Sigmoid colon (tissue), 7 donors: Measurements from ENCODE around the gene ADAP2. TPM values are rescaled to one million over a fixed set of nuclear protein-coding genes. Genes with fewer than 3 reads are reported as not detected.

Experiments
- DNase-seq: peaks from one replicate; pipeline ENCODE4 v3.0.0-alpha.2; 2019
- H3K27ac ChIP-seq, 4 donors: fragments of 200-600 bp; sonication (generic); one replicate each; pipeline ENCODE4 v1.5.1; 2016 to 2019; ENCODE audit warnings: mild to moderate bottlenecking in 1 of 4
- H3K27me3 ChIP-seq, 3 donors: fragments of 200-600 bp; sonication (generic); one replicate each; pipeline ENCODE4 v1.5.1; 2019; ENCODE audit warnings: mild to moderate bottlenecking in 1 of 3
- H3K36me3 ChIP-seq, 4 donors: fragments of 200-600 bp; sonication (generic); one replicate each; pipeline ENCODE4 v1.5.1; 2016 to 2019
- H3K4me1 ChIP-seq, 4 donors: fragments of 200-600 bp; sonication (generic); one replicate each; pipeline ENCODE4 v1.5.1; 2017 to 2019
- H3K4me3 ChIP-seq, 4 donors: fragments of 200-600 bp; sonication (generic); one replicate each; pipeline ENCODE4 v1.5.1; 2017 to 2019; ENCODE audit warnings: mild to moderate bottlenecking in 2 of 4, moderate library complexity in 1 of 4
- H3K9me3 ChIP-seq, 4 donors: fragments of 200-600 bp in 3 of 4; sonication (generic) in 3 of 4; one replicate each; pipeline versions ENCODE4 v1.5.1 to v1.6.1; 2013 to 2019
- EP300 ChIP-seq, 4 donors: sonication (generic); formaldehyde crosslinking; IDR thresholded peaks; one replicate each; pipeline ENCODE4 v1.6.1; 2017; ENCODE audit warnings: antibody characterized with exemption in 4 of 4
- POLR2A ChIP-seq, 2 donors: fragments of 450-650 bp; IDR thresholded peaks; one replicate each; pipeline ENCODE4 v1.6.1; 2016; ENCODE audit warnings: antibody characterized with exemption in 2 of 2, mild to moderate bottlenecking in 2 of 2, moderate library complexity in 2 of 2
- POLR2AphosphoS5 ChIP-seq, 4 donors: sonication (generic); formaldehyde crosslinking; IDR thresholded peaks; one replicate each; pipeline ENCODE4 v1.6.1; 2017; ENCODE audit warnings: antibody characterized with exemption in 4 of 4
- WGBS, 2 donors: extraction: QIAGEN DNeasy Blood & Tissue Kit; methylation state at CpG; one replicate each; pipeline ENCODE4 v1.1.7; 2013; 5-methylcytosine and 5-hydroxymethylcytosine counted together
- intact Hi-C: fragments of 100-400 bp; cut with DNase I; formaldehyde crosslinking; loops from one replicate; pipeline ENCODE4 v1.15.1; 2023
- polyA plus RNA-seq, 3 donors: library from polyadenylated mRNA; stranded (reverse); fragments of 200-250 nt; gene quantifications; one replicate each; pipeline ENCODE4 v1.2.3, GENCODE V29; 2013
- total RNA-seq, 4 donors: library from RNA; depleted of rRNA; stranded (reverse); fragments of >200 nt; gene quantifications; one replicate each; pipeline ENCODE4 v1.1.0, GENCODE V29; 2016
- TF ChIP-seq, protein P1 (sequence below), 4 experiments: fragments of 450-650 bp in 3 of 4; fragments of 200-600 bp in 1 of 4; IDR thresholded peaks; one replicate each; pipeline ENCODE4 v1.5.1; 2016 to 2019; ENCODE audit warnings: antibody characterized with exemption in 4 of 4, mild to moderate bottlenecking in 3 of 4, moderate library complexity in 2 of 4
- donor health status: healthy with polysubstance abuse.
- donor health status: Bipolar disorder and iron deficiency.
- donor health status: healthy.

The ADAP2 gene
- total and polyA plus RNA-seq, 7 donors = 9.0 to 20.8 (median 15.0) TPM

DNA sequence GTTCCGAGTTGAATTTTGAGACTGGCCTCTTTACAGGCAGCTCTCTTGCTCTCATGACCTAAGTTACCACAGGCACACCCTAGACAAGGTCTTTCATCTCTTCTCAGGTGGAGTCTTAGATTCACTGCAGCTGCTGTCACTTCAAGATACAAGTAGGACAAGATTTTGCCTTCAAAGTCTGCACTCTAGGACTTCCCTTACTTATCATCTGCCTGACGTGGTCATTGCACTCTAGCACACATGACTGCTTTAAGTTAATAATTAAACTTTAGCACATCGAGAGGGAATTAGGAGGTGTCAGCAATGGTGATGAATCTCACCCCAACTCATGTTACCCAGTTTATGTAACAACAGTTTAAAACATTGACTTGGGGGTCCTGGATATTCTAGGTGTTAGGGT is 74.7 kb downstream of the ADAP2 start:
- no peaks in the 10 kb centered on the region for H3K27me3 ChIP-seq
- H3K4me3 ChIP-seq = no peak overlapping the region
- H3K4me1 ChIP-seq = no peaks in the 10 kb centered on the region
- no peak for DNase-seq
- TF ChIP-seq, protein P1, sequence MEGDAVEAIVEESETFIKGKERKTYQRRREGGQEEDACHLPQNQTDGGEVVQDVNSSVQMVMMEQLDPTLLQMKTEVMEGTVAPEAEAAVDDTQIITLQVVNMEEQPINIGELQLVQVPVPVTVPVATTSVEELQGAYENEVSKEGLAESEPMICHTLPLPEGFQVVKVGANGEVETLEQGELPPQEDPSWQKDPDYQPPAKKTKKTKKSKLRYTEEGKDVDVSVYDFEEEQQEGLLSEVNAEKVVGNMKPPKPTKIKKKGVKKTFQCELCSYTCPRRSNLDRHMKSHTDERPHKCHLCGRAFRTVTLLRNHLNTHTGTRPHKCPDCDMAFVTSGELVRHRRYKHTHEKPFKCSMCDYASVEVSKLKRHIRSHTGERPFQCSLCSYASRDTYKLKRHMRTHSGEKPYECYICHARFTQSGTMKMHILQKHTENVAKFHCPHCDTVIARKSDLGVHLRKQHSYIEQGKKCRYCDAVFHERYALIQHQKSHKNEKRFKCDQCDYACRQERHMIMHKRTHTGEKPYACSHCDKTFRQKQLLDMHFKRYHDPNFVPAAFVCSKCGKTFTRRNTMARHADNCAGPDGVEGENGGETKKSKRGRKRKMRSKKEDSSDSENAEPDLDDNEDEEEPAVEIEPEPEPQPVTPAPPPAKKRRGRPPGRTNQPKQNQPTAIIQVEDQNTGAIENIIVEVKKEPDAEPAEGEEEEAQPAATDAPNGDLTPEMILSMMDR (IDR thresholded peaks at IDR 0.05) = no peak
- TF ChIP-seq EP300 (IDR thresholded peaks at IDR 0.05) = no peak
- no peak for TF ChIP-seq POLR2AphosphoS5 (IDR thresholded peaks at IDR 0.05)
- TF ChIP-seq POLR2A (IDR thresholded peaks at IDR 0.05) = no peak
- no peaks in the 10 kb centered on the region for H3K9me3 ChIP-seq
- peaks cover 6 to 85% (median 24%) of the 10 kb centered on the region in 4 donors for H3K36me3 ChIP-seq
- intact Hi-C loops = no loop called here
- WGBS, 2 donors = 41 to 72% methylated on average over 3 of the region's 3 CpGs
- no peak overlapping the region for H3K27ac ChIP-seq

DNA sequence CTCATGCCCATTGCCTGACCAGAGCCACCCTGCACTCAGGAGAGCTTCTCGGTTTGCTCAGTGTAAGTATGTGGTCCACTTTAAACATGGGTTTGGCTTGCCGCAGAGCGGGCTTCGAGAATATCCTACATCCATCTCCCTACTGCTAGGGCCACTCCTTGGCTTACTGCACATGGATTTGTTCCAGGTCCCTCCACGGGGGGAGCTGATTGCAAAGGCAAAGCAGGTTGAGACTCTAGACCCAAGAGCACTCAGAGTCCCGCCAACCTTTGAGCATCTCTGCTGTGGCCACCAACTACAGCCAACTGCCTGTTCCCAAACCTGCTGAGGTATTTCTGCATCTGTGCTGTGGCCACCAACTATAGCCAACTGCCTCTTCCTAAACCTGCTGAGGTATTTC is 75.5 kb downstream of the ADAP2 start:
- H3K4me3 ChIP-seq = no peak overlapping the region
- no peaks in the 10 kb centered on the region for H3K27me3 ChIP-seq
- intact Hi-C loops = no loop called here
- H3K36me3 ChIP-seq = peaks cover 6 to 82% (median 24%) of the 10 kb centered on the region in 4 donors
- H3K9me3 ChIP-seq = no peaks in the 10 kb centered on the region
- no peak for TF ChIP-seq POLR2A (IDR thresholded peaks at IDR 0.05)
- TF ChIP-seq POLR2AphosphoS5 (IDR thresholded peaks at IDR 0.05) = no peak
- no peak for TF ChIP-seq EP300 (IDR thresholded peaks at IDR 0.05)
- TF ChIP-seq, protein P1 (IDR thresholded peaks at IDR 0.05) = no peak
- H3K4me1 ChIP-seq = no peaks in the 10 kb centered on the region
- DNase-seq = no peak
- 96 to 97% methylated on average over 6 of the region's 6 CpGs for WGBS, 2 donors
- H3K27ac ChIP-seq = no peak overlapping the region

DNA sequence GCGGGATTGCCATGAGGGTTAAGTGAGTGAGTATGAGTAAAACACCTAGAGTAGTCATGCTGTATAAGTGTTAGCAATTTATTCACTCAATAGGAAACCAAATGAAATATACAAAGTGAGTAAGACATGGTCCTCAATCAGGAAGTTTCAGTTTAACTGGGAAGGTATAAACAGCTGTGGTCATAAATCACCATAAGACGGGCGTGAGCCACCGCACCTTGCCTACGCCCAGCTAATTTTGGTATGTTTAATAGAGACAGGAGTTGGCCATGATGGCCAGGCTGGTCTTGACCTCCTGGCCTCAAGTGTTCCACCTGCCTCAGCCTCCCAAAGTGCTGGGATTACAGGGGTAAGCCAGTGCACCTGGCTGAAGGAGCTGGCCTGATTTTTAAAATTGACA is 76.1 kb downstream of the ADAP2 start:
- Histone ChIP-seq H3K27ac (no peak overlapping the region), H3K4me3 (no peak overlapping the region), H3K36me3 (peaks cover 6 to 84% (median 24%) of the 10 kb centered on the region in 4 donors), H3K4me1 (no peaks in the 10 kb centered on the region), H3K9me3 (no peaks in the 10 kb centered on the region), H3K27me3 (no peaks in the 10 kb centered on the region)
- no peak for TF ChIP-seq EP300 (IDR thresholded peaks at IDR 0.05)
- no peak for TF ChIP-seq POLR2A (IDR thresholded peaks at IDR 0.05)
- TF ChIP-seq, protein P1 (IDR thresholded peaks at IDR 0.05) = no peak
- no peak for TF ChIP-seq POLR2AphosphoS5 (IDR thresholded peaks at IDR 0.05)
- DNase-seq = no peak
- intact Hi-C loops = no loop called here
- WGBS, 2 donors = 31 to 74% methylated on average over 5 of the region's 5 CpGs

DNA sequence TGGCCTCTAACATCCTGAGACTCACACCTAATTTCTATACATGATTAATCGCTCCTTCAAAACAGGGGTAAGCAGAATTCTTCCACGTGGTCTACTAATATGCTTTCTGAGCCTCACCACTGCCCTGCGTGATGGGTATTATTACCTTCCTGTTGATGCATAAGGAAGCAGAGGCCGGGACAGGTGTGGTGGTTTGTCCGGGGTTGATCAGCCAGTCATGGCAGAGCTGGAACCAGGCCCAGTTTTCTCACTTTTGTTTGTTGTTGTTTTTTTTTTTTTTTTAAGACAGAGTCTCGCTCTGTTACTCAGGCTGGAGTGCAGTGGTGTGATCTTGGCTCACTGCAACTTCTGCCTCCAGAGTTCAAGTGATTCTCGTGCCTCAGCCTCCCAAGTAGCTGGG is 80.3 kb downstream of the ADAP2 start:
- WGBS, 2 donors = 63 to 86% methylated on average over 7 of the region's 7 CpGs
- Histone ChIP-seq H3K36me3 (peaks cover 6 to 58% (median 17%) of the 10 kb centered on the region in 4 donors), H3K4me3 (no peak overlapping the region), H3K27ac (no peak overlapping the region), H3K4me1 (no peaks in the 10 kb centered on the region), H3K9me3 (no peaks in the 10 kb centered on the region), H3K27me3 (no peaks in the 10 kb centered on the region)
- no peak for TF ChIP-seq POLR2A (IDR thresholded peaks at IDR 0.05)
- TF ChIP-seq, protein P1 (IDR thresholded peaks at IDR 0.05) = no peak
- TF ChIP-seq EP300 (IDR thresholded peaks at IDR 0.05) = no peak
- no peak for TF ChIP-seq POLR2AphosphoS5 (IDR thresholded peaks at IDR 0.05)
- no peak for DNase-seq
- intact Hi-C loops = no loop called here

DNA sequence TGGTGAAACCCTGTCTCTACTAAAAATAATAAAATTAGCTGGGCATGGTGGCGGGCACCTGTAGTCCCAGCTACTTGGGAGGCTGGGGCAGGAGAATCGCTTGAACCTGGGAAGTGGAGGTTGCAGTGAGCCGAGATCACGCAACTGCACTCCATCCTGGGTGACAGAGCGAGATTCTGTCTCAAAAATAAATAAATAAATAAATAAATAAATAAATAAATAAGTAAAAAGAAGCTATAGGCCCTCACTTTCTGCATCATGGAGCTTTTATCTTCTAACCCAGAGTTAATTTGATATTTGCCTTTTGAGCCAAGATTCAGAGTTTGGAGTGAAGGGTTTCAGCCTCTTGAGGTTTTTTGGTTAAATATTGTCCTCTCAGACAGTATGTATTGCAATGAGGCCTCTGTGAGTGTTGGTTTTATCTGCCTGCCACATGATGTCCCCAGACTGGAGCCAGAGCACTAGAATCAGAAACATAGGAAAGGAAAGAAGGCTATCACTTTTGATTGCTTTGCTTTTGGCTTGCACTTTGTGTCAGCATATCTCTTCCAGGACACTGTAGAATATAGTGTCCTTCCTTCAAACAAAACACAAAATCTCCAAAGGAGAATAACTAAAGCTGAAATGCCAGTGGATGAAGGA is 81.6 kb downstream of the ADAP2 start:
- intact Hi-C loops = no loop called here
- WGBS, 2 donors = 97 to 98% methylated on average over 5 of the region's 5 CpGs
- H3K4me1 ChIP-seq = peaks cover 0 to 6% (median 0%) of the 10 kb centered on the region in 4 donors
- peaks cover 0 to 46% (median 6%) of the 10 kb centered on the region in 4 donors for H3K36me3 ChIP-seq
- DNase-seq = no peak
- TF ChIP-seq POLR2AphosphoS5 (IDR thresholded peaks at IDR 0.05) (no peak), POLR2A (IDR thresholded peaks at IDR 0.05) (no peak), EP300 (IDR thresholded peaks at IDR 0.05) (no peak)
- TF ChIP-seq, protein P1 (IDR thresholded peaks at IDR 0.05) = no peak
- H3K4me3 ChIP-seq = no peak overlapping the region
- H3K27me3 ChIP-seq = no peaks in the 10 kb centered on the region
- H3K27ac ChIP-seq = no peak overlapping the region
- no peaks in the 10 kb centered on the region for H3K9me3 ChIP-seq
